CD14-positive monocyte (primary cell): ENCODE data around the gene AGAP1. TPM values are rescaled to one million over a fixed set of nuclear protein-coding genes. Genes with fewer than 3 reads are reported as not detected.

Experiments
- DNase-seq, 3 donors: peaks; one replicate each; pipeline ENCODE4 v3.0.0-alpha.2; 2011 to 2022
- H2AFZ ChIP-seq: 2 replicates; pipeline ENCODE4 v1.6.0; 2012; ENCODE audit warnings: mild to moderate bottlenecking, low read depth, low read length, inconsistent platforms; ENCODE audit not compliant: insufficient read depth, poor library complexity, severe bottlenecking
- H3K27ac ChIP-seq, 2 donors: 1 replicate in 1 of 2; 2 replicates in 1 of 2; pipeline ENCODE4 v1.5.1; 2012 to 2013; ENCODE audit warnings: low read length in 2 of 2, control low read depth in 1 of 2, inconsistent platforms in 1 of 2, low read depth in 1 of 2, mild to moderate bottlenecking in 1 of 2
- H3K27me3 ChIP-seq, 2 donors: one replicate each; pipeline versions ENCODE4 v1.6.0 to v1.6.1; 2011 to 2013; ENCODE audit warnings: low read length in 2 of 2; ENCODE audit not compliant: control insufficient read depth in 2 of 2, insufficient read depth in 2 of 2
- H3K36me3 ChIP-seq, 2 donors: replicated peaks in 1 of 2; 1 replicate in 1 of 2; 2 replicates in 1 of 2; pipeline versions ENCODE4 v1.5.1 to v1.6.1; 2012 to 2013; ENCODE audit warnings: low read length in 2 of 2, control low read depth in 1 of 2, inconsistent platforms in 1 of 2, mild to moderate bottlenecking in 1 of 2; ENCODE audit not compliant: insufficient read depth in 2 of 2, control insufficient read depth in 1 of 2
- H3K4me1 ChIP-seq, 2 donors: 1 replicate in 1 of 2; 2 replicates in 1 of 2; pipeline versions ENCODE4 v1.5.1 to v1.6.1; 2012 to 2013; ENCODE audit warnings: low read length in 2 of 2, control low read depth in 1 of 2, inconsistent platforms in 1 of 2, mild to moderate bottlenecking in 1 of 2, moderate library complexity in 1 of 2; ENCODE audit not compliant: insufficient read depth in 2 of 2, control insufficient read depth in 1 of 2
- H3K4me2 ChIP-seq: replicated peaks from 2 replicates; pipeline ENCODE3; 2012; ENCODE audit warnings: low read length, moderate library complexity, mild to moderate bottlenecking; ENCODE audit not compliant: poor library complexity, severe bottlenecking; ENCODE audit errors: extremely low read depth
- H3K4me3 ChIP-seq, 3 experiments: fragments of 200-600 bp in 1 of 3; sonication (generic) in 1 of 3; replicated peaks in 1 of 3; 1 replicate in 2 of 3; 2 replicates in 1 of 3; pipeline ENCODE4 v1.5.1; 2011 to 2013; ENCODE audit warnings: low read length in 3 of 3, mild to moderate bottlenecking in 3 of 3, control low read depth in 2 of 3, low read depth in 2 of 3, inconsistent platforms in 1 of 3, moderate library complexity in 1 of 3
- H3K79me2 ChIP-seq: 2 replicates; pipeline ENCODE4 v1.6.0; 2012; ENCODE audit warnings: mild to moderate bottlenecking, control low read depth, inconsistent platforms, low read length, moderate library complexity; ENCODE audit not compliant: insufficient read depth
- H3K9ac ChIP-seq: 2 replicates; pipeline ENCODE4 v1.6.0; 2017; ENCODE audit warnings: low read length, mild to moderate bottlenecking; ENCODE audit not compliant: insufficient read depth, poor library complexity, severe bottlenecking
- H3K9me3 ChIP-seq, 2 donors: replicated peaks in 1 of 2; 1 replicate in 1 of 2; 2 replicates in 1 of 2; pipeline versions ENCODE4 v1.5.1 to v1.6.1; 2012 to 2013; ENCODE audit warnings: low read length in 2 of 2, control low read depth in 1 of 2; ENCODE audit not compliant: control insufficient read depth in 1 of 2, insufficient read depth in 1 of 2
- H4K20me1 ChIP-seq: 2 replicates; pipeline ENCODE4 v1.6.0; 2012; ENCODE audit warnings: mild to moderate bottlenecking, low read length, control low read depth, moderate library complexity; ENCODE audit not compliant: insufficient read depth
- H3K27ac Mint-ChIP-seq, 7 donors: one replicate each; pipeline ENCODE4 v1.8.0; 2020; ENCODE audit warnings: mild to moderate bottlenecking in 7 of 7, mixed read lengths in 7 of 7, moderate library complexity in 6 of 7, inconsistent platforms in 2 of 7
- H3K27me3 Mint-ChIP-seq, 3 donors: one replicate each; pipeline ENCODE4 v1.8.0; 2021 to 2022; ENCODE audit warnings: low read depth in 3 of 3, mild to moderate bottlenecking in 3 of 3, mixed read lengths in 3 of 3, moderate library complexity in 3 of 3, inconsistent platforms in 1 of 3
- H3K36me3 Mint-ChIP-seq, 2 donors: one replicate each; pipeline ENCODE4 v1.8.0; 2020; ENCODE audit warnings: mixed read lengths in 2 of 2, inconsistent platforms in 1 of 2, mild to moderate bottlenecking in 1 of 2
- H3K4me1 Mint-ChIP-seq: one replicate; pipeline ENCODE4 v1.8.0; 2020; ENCODE audit warnings: mild to moderate bottlenecking, mixed read lengths
- H3K4me3 Mint-ChIP-seq, 2 donors: one replicate each; pipeline ENCODE4 v1.8.0; 2020; ENCODE audit warnings: mild to moderate bottlenecking in 2 of 2, mixed read lengths in 2 of 2, moderate library complexity in 1 of 2
- H3K9me3 Mint-ChIP-seq, 7 donors: one replicate each; pipeline ENCODE4 v1.8.0; 2020 to 2022; ENCODE audit warnings: mixed read lengths in 7 of 7, mild to moderate bottlenecking in 6 of 7, moderate library complexity in 6 of 7, inconsistent platforms in 2 of 7
- WGBS: methylation state at CpG from one replicate; pipeline ENCODE4 v1.1.5; 2013; ENCODE audit warnings: missing lambda C conversion rate; ENCODE audit not compliant: insufficient coverage; 5-methylcytosine and 5-hydroxymethylcytosine counted together
- intact Hi-C, 2 donors: fragments of 100-400 bp; cut with micrococcal nuclease; formaldehyde crosslinking; loops; one replicate each; pipeline versions ENCODE4 v1.15.0 to v1.15.1; 2023
- polyA plus RNA-seq, 3 donors: library from polyadenylated mRNA; depleted of rRNA in 1 of 3; unstranded in 2 of 3; stranded (reverse) in 1 of 3; fragments of 300-500 nt in 2 of 3; fragments of >200 nt in 1 of 3; fragmentation: Illumina TruSeq in 2 of 3; gene quantifications; 1 replicate in 2 of 3; 2 replicates in 1 of 3; pipeline ENCODE4 v1.2.3, GENCODE V29; 2012 to 2021
- TF ChIP-seq, protein P1 (sequence below): fragments of 200-600 bp; IDR thresholded peaks from one replicate; pipeline ENCODE4 v1.8.0; 2022; ENCODE audit warnings: antibody characterized with exemption, mild to moderate bottlenecking

The AGAP1 gene
- polyA plus RNA-seq, 3 donors = 0.12 TPM; not detected in 2

DNA sequence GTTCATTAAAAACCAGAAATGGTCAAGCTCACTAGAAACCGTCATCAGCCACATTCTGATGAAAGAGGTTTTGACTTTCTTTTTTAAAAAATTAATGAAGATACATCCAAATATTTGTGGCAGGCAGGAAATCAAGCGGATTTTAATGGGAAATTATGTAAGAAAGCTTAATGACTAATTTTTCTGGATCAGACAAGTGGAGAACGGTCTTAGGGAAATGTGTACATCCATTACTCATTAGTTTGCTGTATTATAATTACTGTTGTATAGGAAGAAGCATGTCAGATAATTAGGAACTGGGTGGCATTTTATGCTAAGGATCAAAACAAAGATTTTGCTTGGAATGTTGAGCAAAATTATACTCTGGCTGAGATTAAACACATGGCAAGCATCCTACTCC, 39.4 kb downstream of the AGAP1 start:
- H3K79me2 ChIP-seq = no peaks in the 10 kb centered on the region
- TF ChIP-seq, protein P1, sequence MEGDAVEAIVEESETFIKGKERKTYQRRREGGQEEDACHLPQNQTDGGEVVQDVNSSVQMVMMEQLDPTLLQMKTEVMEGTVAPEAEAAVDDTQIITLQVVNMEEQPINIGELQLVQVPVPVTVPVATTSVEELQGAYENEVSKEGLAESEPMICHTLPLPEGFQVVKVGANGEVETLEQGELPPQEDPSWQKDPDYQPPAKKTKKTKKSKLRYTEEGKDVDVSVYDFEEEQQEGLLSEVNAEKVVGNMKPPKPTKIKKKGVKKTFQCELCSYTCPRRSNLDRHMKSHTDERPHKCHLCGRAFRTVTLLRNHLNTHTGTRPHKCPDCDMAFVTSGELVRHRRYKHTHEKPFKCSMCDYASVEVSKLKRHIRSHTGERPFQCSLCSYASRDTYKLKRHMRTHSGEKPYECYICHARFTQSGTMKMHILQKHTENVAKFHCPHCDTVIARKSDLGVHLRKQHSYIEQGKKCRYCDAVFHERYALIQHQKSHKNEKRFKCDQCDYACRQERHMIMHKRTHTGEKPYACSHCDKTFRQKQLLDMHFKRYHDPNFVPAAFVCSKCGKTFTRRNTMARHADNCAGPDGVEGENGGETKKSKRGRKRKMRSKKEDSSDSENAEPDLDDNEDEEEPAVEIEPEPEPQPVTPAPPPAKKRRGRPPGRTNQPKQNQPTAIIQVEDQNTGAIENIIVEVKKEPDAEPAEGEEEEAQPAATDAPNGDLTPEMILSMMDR = no peak
- peaks cover 0 to 4% (median 0%) of the 10 kb centered on the region in 7 donors for H3K9me3 Mint-ChIP-seq

DNA sequence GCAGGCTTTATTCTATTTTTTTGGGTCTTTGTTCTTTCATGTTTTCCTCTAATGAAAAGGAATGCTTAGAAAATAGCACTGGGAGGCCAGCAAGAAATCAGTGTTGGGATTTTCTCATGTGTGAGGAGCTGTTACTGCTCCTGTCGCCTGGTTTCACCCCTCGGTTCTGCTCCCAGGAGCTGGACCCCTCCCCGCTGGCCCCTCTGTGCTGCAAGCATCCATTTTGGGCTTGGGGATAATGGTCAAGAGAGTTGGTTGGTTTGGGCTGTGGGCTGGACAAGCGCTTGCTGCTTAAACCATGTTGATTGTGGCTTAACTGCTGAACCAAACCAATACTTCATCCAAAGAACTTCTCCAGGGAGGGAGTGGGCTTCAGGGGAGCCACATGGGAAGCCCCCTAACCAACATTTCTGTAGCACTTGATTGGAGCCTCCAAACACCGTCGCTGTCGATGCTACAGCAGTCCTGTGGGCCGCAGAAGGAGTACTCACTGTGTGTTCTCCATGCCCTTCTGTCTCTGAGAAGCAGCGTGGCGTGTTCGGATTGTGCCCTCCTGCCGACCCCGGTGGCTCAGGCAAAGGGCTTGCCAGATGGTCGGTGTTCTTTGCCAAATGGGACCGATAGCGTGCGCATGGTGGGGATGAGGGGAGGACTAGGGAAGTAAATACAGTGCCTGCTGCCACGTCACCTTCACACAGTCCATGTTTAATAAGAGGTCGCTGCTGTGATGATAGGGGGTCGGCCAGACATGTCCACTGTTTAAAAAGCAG, 40.0 kb downstream of the AGAP1 start:
- Mint-ChIP-seq H3K4me3 (no peak overlapping the region), H3K36me3 (no peaks in the 10 kb centered on the region), H3K9me3 (peaks cover 0 to 4% (median 0%) of the 10 kb centered on the region in 7 donors), H3K27ac (no peak overlapping the region), H3K4me1 (no peaks in the 10 kb centered on the region), H3K27me3 (peaks cover 5 to 13% (median 8%) of the 10 kb centered on the region in 3 donors)
- Histone ChIP-seq H3K4me3 (no peak overlapping the region), H3K27me3 (no peaks in the 10 kb centered on the region), H3K9ac (no peak overlapping the region), H3K4me2 (no peak overlapping the region), H3K4me1 (no peaks in the 10 kb centered on the region), H3K27ac (no peak overlapping the region), H4K20me1 (no peaks in the 10 kb centered on the region), H3K9me3 (no peaks in the 10 kb centered on the region), H3K36me3 (no peaks in the 10 kb centered on the region), H2AFZ (no peak overlapping the region), H3K79me2 (no peaks in the 10 kb centered on the region)
- no peak for DNase-seq
- TF ChIP-seq, protein P1 = no peak
- intact Hi-C loops = no loop called here
- 95% methylated on average over 16 of the region's 20 CpGs for WGBS

More for the DNA sequence above, 39.4 kb downstream of the AGAP1 start:
- Histone ChIP-seq H3K9me3 (no peaks in the 10 kb centered on the region), H3K4me3 (no peak overlapping the region), H3K27me3 (no peaks in the 10 kb centered on the region), H4K20me1 (no peaks in the 10 kb centered on the region), H3K27ac (no peak overlapping the region), H3K4me2 (no peak overlapping the region), H3K36me3 (no peaks in the 10 kb centered on the region), H2AFZ (no peak overlapping the region), H3K9ac (no peak overlapping the region), H3K4me1 (no peaks in the 10 kb centered on the region)
- intact Hi-C loops = no loop called here
- Mint-ChIP-seq H3K4me3 (no peak overlapping the region), H3K27ac (no peak overlapping the region), H3K36me3 (no peaks in the 10 kb centered on the region), H3K27me3 (peaks cover 5 to 9% (median 8%) of the 10 kb centered on the region in 3 donors), H3K4me1 (no peaks in the 10 kb centered on the region)
- no CpG with 5 or more reads among the region's 3 CpGs for WGBS
- DNase-seq = no peak
